K562 (cell line): ENCODE measurements around the gene CYTH4. TPM values are rescaled to one million over a fixed set of nuclear protein-coding genes. Genes with fewer than 3 reads are reported as not detected.

Experiments used
- ATAC-seq: fragments of 200-7000 bp; cut with Tn5 transposase; 3 replicates; pipeline ENCODE4 v1.9.1; 2020; ENCODE audit warnings: moderate library complexity
- BruUV-seq: library from RNA; stranded (reverse); fragments of 400-500 nt; replicated peaks from 2 replicates; lab custom pipeline; 2021; lab: Mats Ljungman, UMichigan
- CTCF ChIA-PET: fragments of 300-600 bp; formaldehyde crosslinking; extraction: SDS; loops from one replicate; lab custom pipeline; 2021; ENCODE audit warnings: low intra/inter-chr PET ratio; lab: Yijun Ruan, JAX
- POLR2A ChIA-PET: fragments of 300-600, 350-650 bp; sonication (Branson Sonifier 250); formaldehyde crosslinking; extraction: SDS; loops from one replicate; lab custom pipeline; 2021; ENCODE audit warnings: antibody characterized with exemption, inconsistent platforms; lab: Yijun Ruan, JAX
- DNase-seq, 4 experiments: peaks; one replicate each; pipeline versions ENCODE4 v3.0.0 to v3.0.0-alpha.2; 2011 to 2018; ENCODE audit warnings: low spot score in 3 of 4, mixed read lengths in 3 of 4; ENCODE audit errors: extremely low read depth in 1 of 4
- FAIRE-seq: peaks from 2 replicates; lab custom pipeline; 2011; peaks lifted over from hg19 to GRCh38; lab: Jason Lieb, UNC
- H2AFZ ChIP-seq: 2 replicates; pipeline ENCODE4 v1.6.0; 2011; ENCODE audit warnings: low read depth, low read length, control low read depth, inconsistent platforms
- H3K27ac ChIP-seq: fragments of 200-600 bp; 3 replicates; pipeline ENCODE4 v1.8.0; 2011; ENCODE audit warnings: low read depth, mild to moderate bottlenecking, control low read depth, inconsistent platforms, low read length, moderate library complexity, mixed read lengths; ENCODE audit errors: extremely low read depth
- H3K27me3 ChIP-seq, 2 experiments: fragments of 300-600 bp in 1 of 2; 2 replicates in 1 of 2; 3 replicates in 1 of 2; pipeline versions ENCODE4 v1.6.0 to v1.8.0; 2011; ENCODE audit warnings: inconsistent platforms in 2 of 2, low read length in 2 of 2, mild to moderate bottlenecking in 1 of 2, mixed read lengths in 1 of 2, moderate library complexity in 1 of 2; ENCODE audit not compliant: control insufficient read depth in 2 of 2, insufficient read depth in 2 of 2
- H3K36me3 ChIP-seq: fragments of 300-600 bp; 3 replicates; pipeline ENCODE4 v1.8.0; 2011; ENCODE audit warnings: mild to moderate bottlenecking, low read length, inconsistent platforms; ENCODE audit not compliant: control insufficient read depth, insufficient read depth
- H3K4me1 ChIP-seq, 2 experiments: fragments of 200-600 bp in 1 of 2; replicated peaks in 1 of 2; 2 replicates in 1 of 2; 3 replicates in 1 of 2; pipeline versions ENCODE4 v1.5.1 to v1.8.0; 2011; ENCODE audit warnings: inconsistent platforms in 2 of 2, low read length in 2 of 2, mild to moderate bottlenecking in 1 of 2, mixed read lengths in 1 of 2, moderate library complexity in 1 of 2; ENCODE audit not compliant: control insufficient read depth in 2 of 2, insufficient read depth in 2 of 2
- H3K4me2 ChIP-seq: 2 replicates; pipeline ENCODE4 v1.6.1; 2011; ENCODE audit warnings: low read length, control low read depth, inconsistent platforms, mixed read lengths; ENCODE audit not compliant: insufficient read depth
- H3K4me3 ChIP-seq: fragments of 200-600 bp; sonication (generic), shearing (Covaris generic); 2 replicates; pipeline ENCODE4 v1.5.1; 2016; ENCODE audit warnings: control low read depth, inconsistent platforms
- H3K79me2 ChIP-seq: fragments of 200-600 bp; 3 replicates; pipeline ENCODE4 v1.8.0; 2011; ENCODE audit warnings: low read length, inconsistent platforms; ENCODE audit not compliant: control insufficient read depth, insufficient read depth
- H3K9ac ChIP-seq, 2 experiments: 2 replicates each; pipeline versions ENCODE4 v1.6.0 to v1.6.1; 2011; ENCODE audit warnings: low read depth in 2 of 2, low read length in 2 of 2, control low read depth in 1 of 2, inconsistent platforms in 1 of 2, mild to moderate bottlenecking in 1 of 2, mixed read lengths in 1 of 2; ENCODE audit not compliant: insufficient read depth in 1 of 2
- H3K9me1 ChIP-seq: one replicate; pipeline ENCODE4 v1.6.0; 2011; ENCODE audit warnings: inconsistent platforms, mild to moderate bottlenecking, low read length, moderate library complexity; ENCODE audit not compliant: control insufficient read depth, insufficient read depth
- H3K9me3 ChIP-seq: replicated peaks from 2 replicates; pipeline ENCODE4 v1.5.1; 2011; ENCODE audit warnings: low read depth, low read length, inconsistent platforms; ENCODE audit not compliant: control insufficient read depth, insufficient read depth
- H4K20me1 ChIP-seq: replicated peaks from 2 replicates; pipeline ENCODE4 v1.6.1; 2011; ENCODE audit warnings: low read length, inconsistent platforms, mixed read lengths; ENCODE audit not compliant: control insufficient read depth, insufficient read depth
- ARID1B ChIP-seq: fragments of 450-650 bp; IDR thresholded peaks from 2 replicates; pipeline ENCODE4 v1.6.1; 2016; ENCODE audit warnings: antibody characterized with exemption, mild to moderate bottlenecking, inconsistent platforms
- ETV1 ChIP-seq: fragments of 450-650 bp; conservative IDR thresholded peaks from 2 replicates; pipeline ENCODE4 v1.6.1; 2016; ENCODE audit warnings: missing genetic modification characterization, control low read depth, low read depth, missing compliant biosample characterization
- MAZ ChIP-seq, 2 experiments: fragments of 450-650 bp in 1 of 2; sonication (generic) in 1 of 2; formaldehyde crosslinking; IDR thresholded peaks in 1 of 2; conservative IDR thresholded peaks in 1 of 2; 2 replicates each; pipeline versions ENCODE4 v1.4.0 to v1.5.0; 2020; ENCODE audit warnings: mild to moderate bottlenecking in 1 of 2, missing genetic modification reagents in 1 of 2
- RCOR1 ChIP-seq, 2 experiments: IDR thresholded peaks; 2 replicates each; pipeline ENCODE4 v1.6.1; 2012; ENCODE audit warnings: low read depth in 2 of 2, low read length in 2 of 2, borderline replicate concordance in 1 of 2, improper control_type of control experiment in 1 of 2
- RNF2 ChIP-seq: sonication (generic); IDR thresholded peaks from 2 replicates; pipeline ENCODE4 v1.6.1; 2016
- SMAD2 ChIP-seq: fragments of 150-350 bp; IDR thresholded peaks from 2 replicates; pipeline ENCODE4 v1.6.1; 2014; ENCODE audit warnings: low read depth, mild to moderate bottlenecking, low read length
- ZNF778 ChIP-seq: fragments of 450-650 bp; formaldehyde crosslinking; IDR thresholded peaks from 2 replicates; pipeline ENCODE4 v1.4.0; 2020; ENCODE audit warnings: mild to moderate bottlenecking, moderate library complexity
- WGBS: fragments of 100-300 bp; shearing (Covaris generic); methylation state at CpG from one replicate; pipeline ENCODE4 v1.1.6; 2016; ENCODE audit warnings: low coverage, mixed read lengths; ENCODE audit not compliant: insufficient coverage; ENCODE audit errors: missing lambda C conversion rate; 5-methylcytosine and 5-hydroxymethylcytosine counted together
- in situ Hi-C: fragments of 300-500 bp; cut with MboI; formaldehyde crosslinking; loops from 4 replicates; pipeline ENCODE4 v1.15.0; 2018; ENCODE audit warnings: inconsistent platforms, mixed read lengths
- intact Hi-C: fragments of 100-400 bp; cut with micrococcal nuclease; formaldehyde crosslinking; loops from 2 replicates; pipeline ENCODE4 v1.14.2; 2022
- polyA plus RNA-seq, 8 experiments: library from polyadenylated mRNA; depleted of rRNA in 4 of 8; stranded (reverse) in 5 of 8; unstranded in 3 of 8; fragments of >200 nt; fragmentation: Nextera tagmentation in 2 of 8; fragmentation: Illumina TruSeq in 1 of 8; extraction: Ambion mirVana in 2 of 8; extraction: Trizol in 1 of 8; gene quantifications; 2 replicates each; pipeline versions ENCODE4 v1.2.1 to v1.2.3, GENCODE V29; 2011 to 2014; ENCODE audit warnings: inconsistent platforms in 1 of 8, missing spikeins in 1 of 8
- total RNA-seq, 7 experiments: library from RNA; depleted of rRNA in 6 of 7; stranded (reverse); fragments of >200 nt in 6 of 7; fragmentation: Illumina TruSeq in 2 of 7; extraction: Trizol in 2 of 7; gene quantifications; 2 replicates each; pipeline versions ENCODE4 v1.2.1 to v1.2.3, GENCODE V29; 2011 to 2021; ENCODE audit warnings: low replicate concordance in 1 of 7
- TF ChIP-seq, protein P1 (sequence below): sonication (generic); formaldehyde crosslinking; IDR thresholded peaks from 2 replicates; pipeline ENCODE4 v1.8.0; 2022; ENCODE audit warnings: mild to moderate bottlenecking, missing genetic modification reagents
- TF ChIP-seq, protein P2 (sequence below), 2 experiments: fragments of 450-650 bp in 1 of 2; IDR thresholded peaks; 2 replicates each; pipeline ENCODE4 v1.6.1; 2011 to 2017; ENCODE audit warnings: low read depth in 2 of 2, antibody characterized with exemption in 1 of 2, borderline replicate concordance in 1 of 2, low read length in 1 of 2, mild to moderate bottlenecking in 1 of 2, mixed read lengths in 1 of 2; ENCODE audit not compliant: control insufficient read depth in 1 of 2
- TF ChIP-seq, protein P3 (sequence below): fragments of 450-650 bp; formaldehyde crosslinking; IDR thresholded peaks from 2 replicates; pipeline ENCODE4 v1.4.0; 2020; ENCODE audit warnings: mild to moderate bottlenecking, moderate library complexity
- TF ChIP-seq, protein P4 (sequence below), 2 experiments: fragments of 450-650 bp; conservative IDR thresholded peaks; 2 replicates each; pipeline ENCODE4 v1.6.1; 2017; ENCODE audit warnings: mild to moderate bottlenecking in 2 of 2, moderate library complexity in 2 of 2

Gene CYTH4
- total and polyA plus RNA-seq, 9 of the 15 experiments (the other 6 are each of a cell fraction or from before 2014, with no cell fraction given), result 0.03 to 2.0 (median 0.61) TPM; not detected in 1

DNA sequence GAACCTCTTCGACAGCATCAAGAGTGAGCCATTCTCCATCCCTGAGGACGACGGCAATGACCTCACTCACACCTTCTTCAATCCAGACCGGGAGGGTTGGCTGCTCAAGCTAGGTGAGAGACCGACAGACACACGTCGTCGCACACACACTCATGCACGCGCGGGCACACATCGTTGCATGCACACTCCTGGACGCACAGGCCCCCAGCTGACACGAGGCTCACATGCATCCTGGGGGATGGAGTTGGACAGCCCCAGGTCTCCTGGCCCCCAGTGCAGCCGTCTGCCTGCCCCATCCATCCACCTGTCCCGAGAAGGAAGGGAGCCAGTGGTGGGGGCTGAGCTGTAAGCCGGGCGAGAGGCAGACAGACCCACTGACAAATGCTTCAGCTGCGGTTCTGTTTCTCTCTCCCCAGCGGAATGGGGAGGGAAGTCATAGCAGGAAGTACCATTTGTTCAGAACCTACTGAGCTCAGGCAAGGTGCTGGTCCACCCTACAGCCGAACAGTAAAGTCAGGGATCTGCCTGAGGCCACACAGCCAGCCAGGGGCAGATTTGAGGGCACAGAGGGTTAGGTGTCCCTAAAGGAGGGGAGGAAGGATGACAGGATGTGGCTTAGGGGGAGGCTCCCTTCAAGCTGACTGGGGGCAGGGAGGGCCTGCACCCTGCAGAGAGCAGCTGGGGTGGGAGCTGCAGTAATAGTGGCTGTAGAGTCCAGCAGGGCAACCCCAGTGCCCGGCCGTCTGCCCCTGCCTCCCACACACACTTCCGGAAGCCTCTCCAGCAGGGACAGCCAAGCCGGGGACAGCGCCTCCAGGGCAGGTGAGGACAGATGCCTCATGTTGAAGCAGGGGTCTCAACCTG lies 27.1 kb downstream of the CYTH4 start:
- H3K9me1 ChIP-seq, result no peaks in the 10 kb centered on the region
- H3K27ac ChIP-seq, result peak overlapping the region; percentile 46; the same call in 2 of the 3 replicates
- no peak overlapping the region for H3K4me3 ChIP-seq
- intact Hi-C loops (no loop called here), in situ Hi-C loops (no loop called here)
- H4K20me1 ChIP-seq, result no peaks in the 10 kb centered on the region
- H3K4me2 ChIP-seq, result peak overlapping the region; percentile 25; the same call in 1 of the 2 replicates
- POLR2A ChIA-PET, result interaction anchor here (0.6 to 0.9 kb wide), 5 partner anchors 28 to 453 kb away, joined by 3 to 4 read pairs (median 3); no protein-coding TSS in a partner anchor
- peak; percentile 27 to 35 (median 32) for DNase-seq
- no peaks in the 10 kb centered on the region for H3K9me3 ChIP-seq
- H3K9ac ChIP-seq, result no peak overlapping the region
- BruUV-seq, result no TSS peak
- no peaks in the 10 kb centered on the region for H3K79me2 ChIP-seq
- CTCF ChIA-PET, result no interaction called here
- ATAC-seq, result no peak; the same call in 1 of the 3 replicates
- 52% methylated on average over 9 of the region's 26 CpGs for WGBS
- no peaks in the 10 kb centered on the region; the same call in 2 of the 3 replicates for H3K36me3 ChIP-seq
- FAIRE-seq, result no peak
- peak overlapping the region; percentile 58 for H2AFZ ChIP-seq
- H3K27me3 ChIP-seq, result no peaks in the 10 kb centered on the region
- H3K4me1 ChIP-seq, result peaks cover 24 to 57% of the 10 kb centered on the region in 2 experiments
- TF ChIP-seq, protein P1, sequence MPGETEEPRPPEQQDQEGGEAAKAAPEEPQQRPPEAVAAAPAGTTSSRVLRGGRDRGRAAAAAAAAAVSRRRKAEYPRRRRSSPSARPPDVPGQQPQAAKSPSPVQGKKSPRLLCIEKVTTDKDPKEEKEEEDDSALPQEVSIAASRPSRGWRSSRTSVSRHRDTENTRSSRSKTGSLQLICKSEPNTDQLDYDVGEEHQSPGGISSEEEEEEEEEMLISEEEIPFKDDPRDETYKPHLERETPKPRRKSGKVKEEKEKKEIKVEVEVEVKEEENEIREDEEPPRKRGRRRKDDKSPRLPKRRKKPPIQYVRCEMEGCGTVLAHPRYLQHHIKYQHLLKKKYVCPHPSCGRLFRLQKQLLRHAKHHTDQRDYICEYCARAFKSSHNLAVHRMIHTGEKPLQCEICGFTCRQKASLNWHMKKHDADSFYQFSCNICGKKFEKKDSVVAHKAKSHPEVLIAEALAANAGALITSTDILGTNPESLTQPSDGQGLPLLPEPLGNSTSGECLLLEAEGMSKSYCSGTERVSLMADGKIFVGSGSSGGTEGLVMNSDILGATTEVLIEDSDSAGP (CRISPR knock-in tag), result no peak
- no peak for TF ChIP-seq SMAD2
- peak; percentile 13; the same call in 1 of the 2 replicates for TF ChIP-seq ARID1B
- TF ChIP-seq, protein P2, sequence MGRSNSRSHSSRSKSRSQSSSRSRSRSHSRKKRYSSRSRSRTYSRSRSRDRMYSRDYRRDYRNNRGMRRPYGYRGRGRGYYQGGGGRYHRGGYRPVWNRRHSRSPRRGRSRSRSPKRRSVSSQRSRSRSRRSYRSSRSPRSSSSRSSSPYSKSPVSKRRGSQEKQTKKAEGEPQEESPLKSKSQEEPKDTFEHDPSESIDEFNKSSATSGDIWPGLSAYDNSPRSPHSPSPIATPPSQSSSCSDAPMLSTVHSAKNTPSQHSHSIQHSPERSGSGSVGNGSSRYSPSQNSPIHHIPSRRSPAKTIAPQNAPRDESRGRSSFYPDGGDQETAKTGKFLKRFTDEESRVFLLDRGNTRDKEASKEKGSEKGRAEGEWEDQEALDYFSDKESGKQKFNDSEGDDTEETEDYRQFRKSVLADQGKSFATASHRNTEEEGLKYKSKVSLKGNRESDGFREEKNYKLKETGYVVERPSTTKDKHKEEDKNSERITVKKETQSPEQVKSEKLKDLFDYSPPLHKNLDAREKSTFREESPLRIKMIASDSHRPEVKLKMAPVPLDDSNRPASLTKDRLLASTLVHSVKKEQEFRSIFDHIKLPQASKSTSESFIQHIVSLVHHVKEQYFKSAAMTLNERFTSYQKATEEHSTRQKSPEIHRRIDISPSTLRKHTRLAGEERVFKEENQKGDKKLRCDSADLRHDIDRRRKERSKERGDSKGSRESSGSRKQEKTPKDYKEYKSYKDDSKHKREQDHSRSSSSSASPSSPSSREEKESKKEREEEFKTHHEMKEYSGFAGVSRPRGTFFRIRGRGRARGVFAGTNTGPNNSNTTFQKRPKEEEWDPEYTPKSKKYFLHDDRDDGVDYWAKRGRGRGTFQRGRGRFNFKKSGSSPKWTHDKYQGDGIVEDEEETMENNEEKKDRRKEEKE (IDR thresholded peaks at IDR 0.05; ENCODE audit: borderline replicate concordance in 1 of 2, control insufficient read depth in 1 of 2, low read depth in 2 of 2, low read length in 1 of 2), result no peak
- TF ChIP-seq, protein P3, sequence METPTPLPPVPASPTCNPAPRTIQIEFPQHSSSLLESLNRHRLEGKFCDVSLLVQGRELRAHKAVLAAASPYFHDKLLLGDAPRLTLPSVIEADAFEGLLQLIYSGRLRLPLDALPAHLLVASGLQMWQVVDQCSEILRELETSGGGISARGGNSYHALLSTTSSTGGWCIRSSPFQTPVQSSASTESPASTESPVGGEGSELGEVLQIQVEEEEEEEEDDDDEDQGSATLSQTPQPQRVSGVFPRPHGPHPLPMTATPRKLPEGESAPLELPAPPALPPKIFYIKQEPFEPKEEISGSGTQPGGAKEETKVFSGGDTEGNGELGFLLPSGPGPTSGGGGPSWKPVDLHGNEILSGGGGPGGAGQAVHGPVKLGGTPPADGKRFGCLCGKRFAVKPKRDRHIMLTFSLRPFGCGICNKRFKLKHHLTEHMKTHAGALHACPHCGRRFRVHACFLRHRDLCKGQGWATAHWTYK (CRISPR knock-in tag), result 0 out of 2 replicates have a peak, but pooled peaks have one; percentile 57
- TF ChIP-seq RNF2, result peak; percentile 78; the same call in 1 of the 2 replicates
- TF ChIP-seq, protein P4, sequence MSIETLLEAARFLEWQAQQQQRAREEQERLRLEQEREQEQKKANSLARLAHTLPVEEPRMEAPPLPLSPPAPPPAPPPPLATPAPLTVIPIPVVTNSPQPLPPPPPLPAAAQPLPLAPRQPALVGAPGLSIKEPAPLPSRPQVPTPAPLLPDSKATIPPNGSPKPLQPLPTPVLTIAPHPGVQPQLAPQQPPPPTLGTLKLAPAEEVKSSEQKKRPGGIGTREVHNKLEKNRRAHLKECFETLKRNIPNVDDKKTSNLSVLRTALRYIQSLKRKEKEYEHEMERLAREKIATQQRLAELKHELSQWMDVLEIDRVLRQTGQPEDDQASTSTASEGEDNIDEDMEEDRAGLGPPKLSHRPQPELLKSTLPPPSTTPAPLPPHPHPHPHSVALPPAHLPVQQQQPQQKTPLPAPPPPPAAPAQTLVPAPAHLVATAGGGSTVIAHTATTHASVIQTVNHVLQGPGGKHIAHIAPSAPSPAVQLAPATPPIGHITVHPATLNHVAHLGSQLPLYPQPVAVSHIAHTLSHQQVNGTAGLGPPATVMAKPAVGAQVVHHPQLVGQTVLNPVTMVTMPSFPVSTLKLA (conservative IDR thresholded peaks at IDR 0.05), result no peak
- no peak for TF ChIP-seq ZNF778 (CRISPR knock-in tag)
- TF ChIP-seq MAZ (CRISPR knock-in tag; conservative IDR thresholded peaks at IDR 0.05 in 1 of 2, IDR thresholded peaks at IDR 0.05 in 1 of 2), result peak in 1 of 2 experiments; percentile 60; a peak in 2 of 4 replicates
- 0 out of 4 replicates have a peak, but pooled peaks of 1 of the 2 experiments have one; percentile 9 for TF ChIP-seq RCOR1 (IDR thresholded peaks at IDR 0.05; ENCODE audit: borderline replicate concordance in 1 of 2, low read depth in 2 of 2, low read length in 2 of 2)
- peak; percentile 54 for TF ChIP-seq ETV1 (tag)
